K562 (cell line): ENCODE data around the gene COPE. TPM values are rescaled to one million over a fixed set of nuclear protein-coding genes. Genes with fewer than 3 reads are reported as not detected.

Experiments
- MAFK ChIP-seq: IDR thresholded peaks from 2 replicates; pipeline ENCODE4 v1.6.1; 2011; ENCODE audit warnings: low read length, improper control_type of control experiment
- NFIX ChIP-seq: fragments of 250-450 bp; sonication (Bioruptor Pico); IDR thresholded peaks from 2 replicates; pipeline ENCODE4 v1.4.0; 2020; ENCODE audit warnings: low read depth, mild to moderate bottlenecking, moderate library complexity
- POLR3G ChIP-seq: IDR thresholded peaks from 2 replicates; pipeline ENCODE4 v1.6.1; 2011; ENCODE audit not compliant: insufficient read length, insufficient replicate concordance; ENCODE audit errors: extremely low read depth
- RAD51 ChIP-seq: fragments of 450-650 bp; IDR thresholded peaks from 2 replicates; pipeline ENCODE4 v1.7.1; 2016; ENCODE audit warnings: low read depth, mild to moderate bottlenecking, borderline replicate concordance
- RCOR1 ChIP-seq, 2 experiments: IDR thresholded peaks; 2 replicates each; pipeline ENCODE4 v1.6.1; 2012; ENCODE audit warnings: low read depth in 2 of 2, low read length in 2 of 2, borderline replicate concordance in 1 of 2, improper control_type of control experiment in 1 of 2
- TEAD2 ChIP-seq: fragments of 450-650 bp; IDR thresholded peaks from 2 replicates; pipeline ENCODE4 v1.6.1; 2016; ENCODE audit warnings: missing genetic modification characterization, control low read depth, missing compliant biosample characterization
- ZFP30 ChIP-seq: fragments of 250-450 bp; sonication (Bioruptor Pico); IDR thresholded peaks from 2 replicates; pipeline ENCODE4 v1.8.0; 2022; ENCODE audit warnings: moderate library complexity, mild to moderate bottlenecking, inconsistent platforms, borderline replicate concordance
- ZNF282 ChIP-seq: sonication (generic); formaldehyde crosslinking; IDR thresholded peaks from 2 replicates; pipeline ENCODE4 v1.8.1; 2023; ENCODE audit warnings: missing genetic modification reagents
- polyA plus RNA-seq, 8 experiments: library from polyadenylated mRNA; depleted of rRNA in 4 of 8; stranded (reverse) in 5 of 8; unstranded in 3 of 8; fragments of >200 nt; fragmentation: Nextera tagmentation in 2 of 8; fragmentation: Illumina TruSeq in 1 of 8; extraction: Ambion mirVana in 2 of 8; extraction: Trizol in 1 of 8; gene quantifications; 2 replicates each; pipeline versions ENCODE4 v1.2.1 to v1.2.3, GENCODE V29; 2011 to 2014; ENCODE audit warnings: inconsistent platforms in 1 of 8, missing spikeins in 1 of 8
- total RNA-seq, 7 experiments: library from RNA; depleted of rRNA in 6 of 7; stranded (reverse); fragments of >200 nt in 6 of 7; fragmentation: Illumina TruSeq in 2 of 7; extraction: Trizol in 2 of 7; gene quantifications; 2 replicates each; pipeline versions ENCODE4 v1.2.1 to v1.2.3, GENCODE V29; 2011 to 2021; ENCODE audit warnings: low replicate concordance in 1 of 7
- TF ChIP-seq, protein P1 (sequence below): IDR thresholded peaks from 2 replicates; pipeline ENCODE4 v1.6.1; 2014; ENCODE audit warnings: antibody characterized with exemption
- TF ChIP-seq, protein P2 (sequence below): fragments of 250-450 bp; sonication (Bioruptor Pico); IDR thresholded peaks from 2 replicates; pipeline ENCODE4 v1.5.0; 2020; ENCODE audit warnings: mild to moderate bottlenecking, borderline replicate concordance
- TF ChIP-seq, protein P3 (sequence below): fragments of 450-650 bp; conservative IDR thresholded peaks from 2 replicates; pipeline ENCODE4 v1.6.1; 2016; ENCODE audit warnings: missing genetic modification characterization, low read depth, mild to moderate bottlenecking, missing compliant biosample characterization, moderate library complexity
- TF ChIP-seq, protein P4 (sequence below): sonication (generic); formaldehyde crosslinking; IDR thresholded peaks from 2 replicates; pipeline ENCODE4 v1.9.0; 2022; ENCODE audit warnings: mild to moderate bottlenecking, missing genetic modification reagents
- TF ChIP-seq, protein P5 (sequence below): fragments of 250-450 bp; sonication (Bioruptor Pico); IDR thresholded peaks from 2 replicates; pipeline ENCODE4 v1.8.0; 2022; ENCODE audit warnings: inconsistent platforms, mild to moderate bottlenecking, moderate library complexity, borderline replicate concordance

Gene COPE
- total and polyA plus RNA-seq, 9 of the 15 experiments (the other 6 are each of a cell fraction or from before 2014, with no cell fraction given): 5.8 to 273 (median 147) TPM

DNA sequence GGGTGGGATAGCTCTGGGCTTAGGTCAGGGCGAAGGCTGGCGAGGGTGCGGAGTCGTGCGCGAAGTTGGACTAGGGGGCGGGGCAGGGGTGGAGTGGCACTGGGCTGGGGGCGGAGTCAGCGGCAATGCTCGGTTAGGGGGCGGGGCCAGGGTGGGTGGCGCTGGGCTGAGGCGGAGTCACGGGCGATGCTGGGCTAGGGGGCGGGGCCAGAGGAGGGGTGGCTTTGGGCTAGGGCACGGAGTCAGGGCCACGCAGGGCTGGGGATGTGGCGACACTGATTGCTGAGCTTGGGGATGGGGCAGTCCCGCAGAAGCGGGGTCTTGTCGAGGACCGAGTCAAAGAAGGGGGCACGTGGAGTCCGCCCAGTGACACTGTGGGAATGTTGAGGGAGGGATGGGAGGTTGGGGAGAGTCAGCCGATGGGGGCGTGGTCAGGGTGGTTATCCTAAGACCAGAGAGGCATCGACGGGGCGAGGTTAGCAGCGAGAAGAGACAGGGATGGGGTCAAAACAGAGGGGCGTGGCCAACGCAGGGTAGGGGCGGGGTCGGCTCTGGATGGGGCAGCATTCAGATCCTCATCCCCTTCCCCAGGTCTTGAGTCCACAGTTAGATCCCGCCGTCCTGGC lies 13.1 kb upstream of the COPE start (continued):
- TF ChIP-seq POLR3G: no peak
- TF ChIP-seq TEAD2 (tag): no peak
- TF ChIP-seq, protein P1, sequence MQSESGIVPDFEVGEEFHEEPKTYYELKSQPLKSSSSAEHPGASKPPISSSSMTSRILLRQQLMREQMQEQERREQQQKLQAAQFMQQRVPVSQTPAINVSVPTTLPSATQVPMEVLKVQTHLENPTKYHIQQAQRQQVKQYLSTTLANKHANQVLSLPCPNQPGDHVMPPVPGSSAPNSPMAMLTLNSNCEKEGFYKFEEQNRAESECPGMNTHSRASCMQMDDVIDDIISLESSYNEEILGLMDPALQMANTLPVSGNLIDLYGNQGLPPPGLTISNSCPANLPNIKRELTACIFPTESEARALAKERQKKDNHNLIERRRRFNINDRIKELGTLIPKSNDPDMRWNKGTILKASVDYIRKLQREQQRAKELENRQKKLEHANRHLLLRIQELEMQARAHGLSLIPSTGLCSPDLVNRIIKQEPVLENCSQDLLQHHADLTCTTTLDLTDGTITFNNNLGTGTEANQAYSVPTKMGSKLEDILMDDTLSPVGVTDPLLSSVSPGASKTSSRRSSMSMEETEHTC: no peak
- TF ChIP-seq, protein P2, sequence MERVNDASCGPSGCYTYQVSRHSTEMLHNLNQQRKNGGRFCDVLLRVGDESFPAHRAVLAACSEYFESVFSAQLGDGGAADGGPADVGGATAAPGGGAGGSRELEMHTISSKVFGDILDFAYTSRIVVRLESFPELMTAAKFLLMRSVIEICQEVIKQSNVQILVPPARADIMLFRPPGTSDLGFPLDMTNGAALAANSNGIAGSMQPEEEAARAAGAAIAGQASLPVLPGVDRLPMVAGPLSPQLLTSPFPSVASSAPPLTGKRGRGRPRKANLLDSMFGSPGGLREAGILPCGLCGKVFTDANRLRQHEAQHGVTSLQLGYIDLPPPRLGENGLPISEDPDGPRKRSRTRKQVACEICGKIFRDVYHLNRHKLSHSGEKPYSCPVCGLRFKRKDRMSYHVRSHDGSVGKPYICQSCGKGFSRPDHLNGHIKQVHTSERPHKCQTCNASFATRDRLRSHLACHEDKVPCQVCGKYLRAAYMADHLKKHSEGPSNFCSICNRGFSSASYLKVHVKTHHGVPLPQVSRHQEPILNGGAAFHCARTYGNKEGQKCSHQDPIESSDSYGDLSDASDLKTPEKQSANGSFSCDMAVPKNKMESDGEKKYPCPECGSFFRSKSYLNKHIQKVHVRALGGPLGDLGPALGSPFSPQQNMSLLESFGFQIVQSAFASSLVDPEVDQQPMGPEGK (CRISPR knock-in tag): no peak
- no peak for TF ChIP-seq NFIX (CRISPR knock-in tag)
- TF ChIP-seq RAD51: no peak
- no peak for TF ChIP-seq ZNF282 (CRISPR knock-in tag)
- TF ChIP-seq, protein P3, sequence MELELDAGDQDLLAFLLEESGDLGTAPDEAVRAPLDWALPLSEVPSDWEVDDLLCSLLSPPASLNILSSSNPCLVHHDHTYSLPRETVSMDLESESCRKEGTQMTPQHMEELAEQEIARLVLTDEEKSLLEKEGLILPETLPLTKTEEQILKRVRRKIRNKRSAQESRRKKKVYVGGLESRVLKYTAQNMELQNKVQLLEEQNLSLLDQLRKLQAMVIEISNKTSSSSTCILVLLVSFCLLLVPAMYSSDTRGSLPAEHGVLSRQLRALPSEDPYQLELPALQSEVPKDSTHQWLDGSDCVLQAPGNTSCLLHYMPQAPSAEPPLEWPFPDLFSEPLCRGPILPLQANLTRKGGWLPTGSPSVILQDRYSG (tag): no peak
- TF ChIP-seq, protein P4, sequence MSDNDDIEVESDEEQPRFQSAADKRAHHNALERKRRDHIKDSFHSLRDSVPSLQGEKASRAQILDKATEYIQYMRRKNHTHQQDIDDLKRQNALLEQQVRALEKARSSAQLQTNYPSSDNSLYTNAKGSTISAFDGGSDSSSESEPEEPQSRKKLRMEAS (CRISPR knock-in tag): peak; percentile 37; the same call in 1 of the 2 replicates
- TF ChIP-seq MAFK: no peak
- 0 out of 4 replicates have a peak, but pooled peaks of 1 of the 2 experiments have one; percentile 7 for TF ChIP-seq RCOR1 (IDR thresholded peaks at IDR 0.05; ENCODE audit: borderline replicate concordance in 1 of 2, low read depth in 2 of 2, low read length in 2 of 2)
- TF ChIP-seq, protein P5, sequence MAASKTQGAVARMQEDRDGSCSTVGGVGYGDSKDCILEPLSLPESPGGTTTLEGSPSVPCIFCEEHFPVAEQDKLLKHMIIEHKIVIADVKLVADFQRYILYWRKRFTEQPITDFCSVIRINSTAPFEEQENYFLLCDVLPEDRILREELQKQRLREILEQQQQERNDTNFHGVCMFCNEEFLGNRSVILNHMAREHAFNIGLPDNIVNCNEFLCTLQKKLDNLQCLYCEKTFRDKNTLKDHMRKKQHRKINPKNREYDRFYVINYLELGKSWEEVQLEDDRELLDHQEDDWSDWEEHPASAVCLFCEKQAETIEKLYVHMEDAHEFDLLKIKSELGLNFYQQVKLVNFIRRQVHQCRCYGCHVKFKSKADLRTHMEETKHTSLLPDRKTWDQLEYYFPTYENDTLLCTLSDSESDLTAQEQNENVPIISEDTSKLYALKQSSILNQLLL (CRISPR knock-in tag): no peak
- no peak for TF ChIP-seq ZFP30
